GM19238 (cell line): ENCODE data around the gene RBPJ.

ENCODE experiments used
- DNase-seq: peaks from one replicate; pipeline ENCODE4 v3.0.0; 2011; ENCODE audit warnings: low spot score; ENCODE audit not compliant: insufficient read length

RBPJ gene

DNA sequence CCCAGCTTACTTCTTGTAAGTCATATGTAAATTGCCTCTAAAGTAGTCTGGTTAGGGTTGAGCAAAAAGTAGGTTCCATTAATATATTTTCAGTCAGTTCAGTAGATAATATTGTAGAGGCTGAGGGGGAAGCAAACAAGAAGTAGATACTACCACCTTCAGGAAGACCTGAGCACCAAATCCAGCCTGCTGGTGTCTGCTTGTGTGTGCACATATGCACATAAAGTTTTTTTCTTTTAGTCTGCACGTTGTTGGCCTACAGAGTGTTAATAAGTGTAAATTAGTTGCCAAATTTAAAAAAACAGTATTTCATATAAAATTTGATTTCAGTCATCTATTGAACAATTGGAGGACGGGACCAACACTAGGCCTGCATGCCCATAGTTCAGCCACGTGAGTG lies 92.8 kb downstream of the RBPJ start:
- DNase-seq: no peak

DNA sequence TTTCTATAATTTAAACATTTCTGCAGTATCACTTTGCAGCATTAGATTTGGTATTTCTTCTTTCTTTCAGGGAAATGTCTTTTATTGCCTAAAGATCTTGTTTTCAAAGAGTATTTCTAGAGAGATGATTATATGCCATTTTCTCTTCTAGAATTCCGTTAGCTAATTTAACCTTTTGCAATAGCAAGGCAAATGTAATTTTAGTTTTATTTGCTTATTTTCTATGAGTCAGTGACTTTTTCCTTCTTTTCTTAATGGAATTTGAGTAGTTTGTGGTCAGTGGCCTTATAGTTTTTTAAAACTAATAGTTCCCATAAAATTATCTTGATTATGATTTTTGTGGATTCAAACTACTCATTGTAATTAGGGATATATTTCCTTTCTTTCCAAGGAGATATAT lies 97.3 kb downstream of the RBPJ start:
- DNase-seq: no peak

DNA sequence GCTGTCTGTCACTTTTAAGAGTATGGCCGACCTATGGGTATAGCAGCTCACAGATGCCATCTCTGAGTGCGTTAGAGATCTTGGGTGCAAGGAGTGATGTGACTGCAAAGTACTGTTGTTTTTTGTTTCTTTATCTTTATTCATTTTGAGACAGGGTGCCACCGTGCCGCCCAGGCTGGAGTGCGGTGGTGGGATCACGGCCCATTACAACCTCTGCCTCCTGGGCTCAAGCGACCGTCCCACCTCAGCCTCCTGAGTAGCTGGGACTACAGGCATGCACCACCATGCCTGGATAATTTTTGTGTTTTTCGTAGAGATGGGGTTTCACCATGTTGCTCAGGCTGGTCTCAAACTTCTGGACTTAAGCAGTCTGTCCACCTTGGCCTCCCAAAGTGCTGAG lies 98.0 kb downstream of the RBPJ start:
- DNase-seq: no peak

DNA sequence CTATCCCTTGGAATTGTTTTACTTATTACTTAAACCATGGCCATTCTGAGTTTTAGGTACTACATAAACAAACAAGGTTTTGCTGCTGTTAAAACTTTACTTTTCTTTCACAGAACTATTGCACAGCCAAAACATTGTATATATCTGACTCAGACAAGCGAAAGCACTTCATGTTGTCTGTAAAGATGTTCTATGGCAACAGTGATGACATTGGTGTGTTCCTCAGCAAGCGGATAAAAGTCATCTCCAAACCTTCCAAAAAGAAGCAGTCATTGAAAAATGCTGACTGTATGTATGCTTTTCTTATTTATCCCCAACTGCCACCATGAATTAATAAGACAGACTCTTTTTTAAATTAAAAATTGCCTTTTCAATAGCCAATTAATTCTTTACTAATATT lies 99.6 kb downstream of the RBPJ start:
- DNase-seq: no peak

DNA sequence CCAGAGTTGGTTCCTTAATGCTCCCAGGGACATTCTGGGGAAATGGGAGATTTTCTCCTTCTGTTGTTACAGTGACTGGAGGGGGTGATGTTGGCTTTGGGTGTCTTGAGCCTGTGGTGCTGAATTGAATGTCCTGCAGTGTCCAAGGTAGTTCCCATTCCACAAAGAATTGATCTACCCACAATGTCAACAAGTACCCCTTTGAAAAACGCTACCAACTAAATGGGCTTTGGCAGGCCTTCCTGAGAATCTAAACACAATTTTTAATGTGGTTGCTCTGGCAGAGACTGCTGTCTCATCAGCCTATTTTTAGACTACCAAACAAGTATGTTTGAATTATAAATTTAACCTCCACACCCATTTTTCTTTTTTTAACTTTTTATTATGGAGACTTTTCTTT lies 100.1 kb downstream of the RBPJ start:
- DNase-seq: no peak

DNA sequence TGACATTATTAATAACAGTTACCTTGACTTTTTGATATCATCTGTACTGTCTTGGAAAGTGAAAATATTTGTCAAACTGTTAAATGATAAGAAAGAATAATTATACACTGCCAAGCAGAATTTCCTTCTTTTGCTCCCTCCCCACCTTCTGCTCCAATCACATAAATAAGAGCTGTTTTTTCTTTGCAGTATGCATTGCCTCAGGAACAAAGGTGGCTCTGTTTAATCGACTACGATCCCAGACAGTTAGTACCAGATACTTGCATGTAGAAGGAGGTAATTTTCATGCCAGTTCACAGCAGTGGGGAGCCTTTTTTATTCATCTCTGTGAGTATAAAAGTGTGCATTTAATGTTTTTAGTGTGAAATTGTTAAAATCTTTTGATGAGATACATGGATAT lies 103.3 kb downstream of the RBPJ start:
- DNase-seq: no peak

DNA sequence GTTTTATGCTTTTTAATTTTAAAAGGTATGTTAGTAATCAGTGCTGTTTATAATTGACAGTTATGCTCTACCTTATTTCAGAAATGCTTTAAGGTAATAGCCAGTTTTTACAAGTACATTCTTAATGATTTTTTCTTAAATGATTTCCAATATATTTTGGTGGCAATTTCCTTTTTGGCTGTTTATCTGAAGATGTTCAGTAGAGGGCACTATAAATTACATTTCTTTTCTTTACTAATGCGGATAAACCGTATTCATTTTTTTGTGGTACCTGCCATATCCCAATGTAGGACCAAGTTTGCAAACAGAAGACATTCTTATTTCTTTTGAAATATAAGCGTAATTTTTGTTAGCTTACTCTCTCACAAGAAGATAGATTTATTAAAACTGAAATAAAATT lies 104.0 kb downstream of the RBPJ start:
- no peak for DNase-seq

DNA sequence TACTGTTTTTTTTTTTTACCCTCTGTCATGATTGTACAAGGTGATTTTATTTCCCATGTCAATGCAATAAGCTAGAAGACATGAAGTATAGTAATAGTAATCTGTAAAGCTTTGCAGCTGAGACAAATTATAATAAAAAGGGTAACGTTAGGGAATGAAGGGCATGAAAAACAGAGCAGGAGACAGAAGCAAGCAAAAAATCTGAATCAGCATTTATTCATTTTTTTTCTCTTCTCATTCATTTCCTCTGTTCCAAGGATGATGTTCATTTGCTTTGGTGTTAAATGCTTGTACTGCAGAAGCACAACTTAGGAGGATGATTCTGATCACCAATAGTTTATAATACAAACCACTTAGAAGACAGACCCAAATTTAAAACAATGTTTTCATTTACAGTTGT lies 105.1 kb downstream of the RBPJ start:
- DNase-seq: no peak

DNA sequence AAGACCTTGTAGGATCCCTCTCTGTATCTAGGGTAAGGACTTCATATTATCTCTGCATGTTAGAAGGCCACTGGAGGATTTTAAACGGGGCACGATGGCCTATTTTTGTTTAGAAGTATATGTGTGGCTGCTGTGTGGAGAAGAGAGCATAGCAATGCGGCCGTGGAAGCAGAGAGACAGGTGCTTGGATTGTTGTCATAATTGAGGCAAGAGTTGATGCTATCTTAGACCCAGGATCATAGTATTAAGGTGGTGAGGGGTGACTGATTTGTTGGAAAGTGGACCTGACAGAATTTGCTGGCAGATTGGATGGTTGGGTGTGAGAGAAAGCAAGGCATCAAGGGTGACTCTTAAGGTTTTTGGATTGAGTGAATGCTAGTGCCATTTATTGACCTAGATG lies 106.1 kb downstream of the RBPJ start:
- DNase-seq: no peak

DNA sequence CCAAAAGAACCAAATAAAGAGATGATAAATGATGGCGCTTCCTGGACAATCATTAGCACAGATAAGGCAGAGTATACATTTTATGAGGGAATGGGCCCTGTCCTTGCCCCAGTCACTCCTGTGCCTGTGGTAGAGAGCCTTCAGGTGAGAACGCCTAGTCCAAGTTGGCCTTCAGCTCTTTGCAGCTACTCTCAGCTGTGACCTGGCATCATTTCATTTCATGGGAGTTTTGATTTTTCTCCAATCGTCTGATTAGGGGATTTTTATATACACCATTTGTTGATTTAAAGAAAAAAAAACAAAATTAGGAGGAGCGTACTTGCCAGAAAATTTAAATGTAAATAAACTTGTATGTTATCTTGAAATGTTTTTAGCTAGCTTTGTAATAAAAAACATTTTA lies 109.1 kb downstream of the RBPJ start:
- no peak for DNase-seq

DNA sequence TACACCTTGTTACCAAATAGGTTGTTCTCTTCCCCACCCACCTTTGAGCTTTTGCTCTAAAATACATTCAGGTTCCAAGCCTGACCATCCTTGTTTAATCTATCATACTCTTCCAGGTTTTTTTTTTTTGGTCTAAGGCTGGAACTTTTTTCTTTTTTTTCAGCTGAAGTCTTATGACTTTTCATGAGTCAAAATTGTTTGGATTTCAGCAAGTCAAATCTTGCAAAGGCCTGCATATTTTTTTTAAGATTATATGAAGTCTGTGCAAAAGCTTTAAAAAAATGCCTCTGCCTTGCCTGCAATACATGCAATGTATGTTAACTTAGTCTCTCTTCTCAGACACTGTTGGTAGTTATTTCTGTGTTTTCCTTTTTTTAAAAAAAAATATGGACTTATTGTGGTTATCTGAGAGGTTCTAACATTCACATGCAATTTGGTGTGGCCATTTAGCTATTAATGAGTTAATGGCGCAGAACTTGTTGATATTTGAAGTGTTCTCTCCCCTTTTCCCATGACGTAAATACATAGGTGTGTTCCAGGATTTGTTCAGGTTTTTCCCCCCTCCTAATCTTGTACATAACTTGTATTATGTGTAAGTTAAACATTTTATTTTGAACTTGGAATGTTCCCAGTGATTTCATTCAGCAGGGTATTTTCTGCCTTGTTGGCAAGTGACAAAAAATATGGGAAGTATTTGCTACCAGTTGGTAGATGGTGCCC lies 110.8 kb downstream of the RBPJ start:
- no peak for DNase-seq

DNA sequence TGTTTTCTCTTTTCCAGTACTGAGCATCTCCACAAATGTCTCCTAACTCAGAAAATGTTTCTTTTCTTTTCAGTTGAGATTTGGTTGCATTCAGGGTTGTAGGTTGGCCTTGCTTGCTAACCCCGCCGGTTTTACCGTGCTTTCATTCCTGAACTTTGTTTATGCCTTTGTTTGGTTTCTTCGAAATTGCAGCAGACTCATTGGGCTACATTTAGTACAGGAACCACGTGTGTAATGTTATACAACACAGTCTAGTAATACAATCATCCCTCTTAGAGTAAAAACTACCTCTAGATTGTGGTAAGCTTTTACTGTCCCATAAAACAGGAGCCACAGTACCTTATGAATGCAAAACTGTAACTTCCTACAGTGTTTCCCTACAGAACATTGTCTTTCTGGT lies 111.6 kb downstream of the RBPJ start:
- DNase-seq: no peak

DNA sequence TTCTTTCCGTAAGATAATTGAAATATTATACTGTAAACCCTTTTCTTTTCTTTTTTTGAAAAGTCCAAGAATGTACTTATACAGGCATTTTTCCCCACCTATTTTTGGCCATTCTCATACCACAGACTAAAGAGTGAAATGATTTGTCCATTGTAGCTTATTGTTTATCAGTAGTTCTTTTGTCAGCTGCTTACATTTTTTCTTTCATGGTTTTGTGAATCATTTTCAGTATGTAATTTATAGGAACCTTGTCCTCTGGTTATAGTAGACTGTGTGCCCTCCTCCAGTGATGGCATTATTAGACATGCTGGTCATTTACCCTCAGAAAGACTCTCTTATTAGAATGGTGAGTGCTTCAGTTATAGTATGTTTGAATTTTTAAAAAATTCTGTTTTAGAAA lies 112.7 kb downstream of the RBPJ start:
- DNase-seq: no peak

DNA sequence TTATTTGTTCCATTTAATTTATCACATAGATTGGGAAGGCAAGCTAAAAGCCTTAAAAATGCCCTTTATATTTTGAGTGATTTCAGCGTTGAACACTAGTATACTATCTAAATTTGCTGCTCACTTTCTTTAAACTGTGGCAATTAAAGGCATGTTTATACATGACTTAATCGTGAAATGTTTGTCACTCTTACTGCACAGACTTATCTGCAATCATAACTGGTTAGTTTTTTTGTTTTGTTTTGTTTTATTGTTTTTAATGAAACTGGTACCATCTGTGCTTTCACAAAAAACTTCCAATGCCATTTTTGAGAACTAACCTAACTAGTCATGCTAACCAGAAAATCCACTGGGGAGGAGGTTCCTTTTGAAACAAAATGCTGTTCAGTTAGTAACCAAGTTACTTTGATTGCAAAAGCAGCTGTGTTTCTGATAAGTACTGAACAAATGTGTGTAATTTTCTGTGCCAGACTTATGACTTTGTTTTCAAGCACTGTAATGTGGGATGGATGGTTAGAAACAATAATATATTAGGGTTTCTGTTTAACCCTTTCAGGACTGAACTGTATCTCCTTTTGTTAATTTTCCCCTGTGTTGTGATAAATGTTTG lies 113.3 kb downstream of the RBPJ start:
- DNase-seq: no peak

DNA sequence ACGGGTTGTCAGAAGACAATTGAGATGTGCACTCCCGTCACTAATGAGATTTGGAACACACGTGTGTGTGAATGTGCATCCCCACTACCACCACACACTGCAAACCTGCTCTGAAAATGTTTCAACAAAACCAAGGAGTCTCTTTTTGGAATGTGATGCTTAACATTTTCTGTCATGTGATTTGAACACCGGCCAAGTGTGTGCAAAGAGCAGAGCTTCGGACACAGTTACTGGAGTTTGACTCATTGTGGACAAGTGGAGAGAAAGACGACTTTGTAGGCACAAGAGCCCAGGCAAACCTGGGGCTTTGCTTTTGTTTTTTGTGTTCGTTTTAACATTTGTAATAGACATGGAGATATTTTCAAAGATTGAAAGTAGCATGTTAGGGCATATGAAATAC lies 120.3 kb downstream of the RBPJ start:
- no peak for DNase-seq

DNA sequence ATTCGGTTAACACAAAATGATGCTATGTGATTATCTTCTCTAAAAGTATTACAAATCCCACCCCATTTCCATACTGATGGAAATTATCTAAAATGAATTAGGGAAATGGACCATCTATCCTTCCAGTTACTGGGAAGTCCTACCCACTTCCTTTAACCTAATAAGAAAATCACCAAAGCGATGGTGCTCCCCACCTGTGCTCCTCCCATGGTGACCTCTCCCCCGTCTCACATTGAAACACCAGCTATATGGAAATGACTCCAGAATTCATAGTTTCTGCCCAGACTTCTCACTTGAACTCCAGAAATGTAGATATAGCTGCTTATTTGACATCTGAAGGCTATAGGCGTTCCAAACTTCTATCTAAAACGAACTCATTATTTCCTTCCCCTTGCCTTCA lies 121.0 kb downstream of the RBPJ start:
- no peak for DNase-seq

DNA sequence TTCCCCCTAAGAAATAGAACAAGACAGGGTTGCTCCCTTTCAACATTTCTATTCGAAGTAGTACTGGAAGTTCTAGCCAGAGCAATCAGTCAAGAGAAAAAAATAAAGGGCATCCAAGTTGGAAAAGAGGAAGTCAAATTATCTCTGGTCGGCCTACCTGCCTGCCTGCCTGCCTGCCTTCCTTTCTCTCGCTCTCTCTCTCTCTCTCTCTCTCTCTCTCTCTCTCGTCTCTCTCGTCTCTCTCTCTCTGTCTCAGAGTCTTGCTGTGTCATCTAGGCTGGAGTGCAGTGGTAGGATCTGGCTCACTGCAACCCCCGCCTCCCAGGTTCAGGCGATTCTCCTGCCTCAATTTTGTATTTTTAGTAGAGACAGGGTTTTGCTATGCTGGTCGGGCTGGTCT lies 126.6 kb downstream of the RBPJ start:
- DNase-seq: no peak

DNA sequence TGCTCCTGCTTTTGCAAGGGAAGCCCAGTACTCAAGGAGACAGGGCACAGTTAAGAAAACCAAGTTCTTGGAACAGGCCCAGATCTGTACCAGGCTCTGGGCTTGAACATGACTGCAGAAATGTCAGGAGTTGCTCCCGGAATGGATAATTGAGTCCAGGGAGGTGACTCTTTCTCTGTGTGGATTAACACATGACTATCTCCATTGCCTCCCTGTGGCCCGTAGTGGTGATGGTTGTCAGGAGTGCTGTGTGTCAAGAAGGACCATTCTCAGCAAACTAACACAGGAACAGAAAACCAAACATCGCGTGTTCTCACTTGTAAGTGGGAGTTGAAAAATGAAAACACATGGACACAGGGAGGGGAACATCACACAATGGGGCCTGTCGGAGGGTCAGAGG lies 129.6 kb downstream of the RBPJ start:
- no peak for DNase-seq

DNA sequence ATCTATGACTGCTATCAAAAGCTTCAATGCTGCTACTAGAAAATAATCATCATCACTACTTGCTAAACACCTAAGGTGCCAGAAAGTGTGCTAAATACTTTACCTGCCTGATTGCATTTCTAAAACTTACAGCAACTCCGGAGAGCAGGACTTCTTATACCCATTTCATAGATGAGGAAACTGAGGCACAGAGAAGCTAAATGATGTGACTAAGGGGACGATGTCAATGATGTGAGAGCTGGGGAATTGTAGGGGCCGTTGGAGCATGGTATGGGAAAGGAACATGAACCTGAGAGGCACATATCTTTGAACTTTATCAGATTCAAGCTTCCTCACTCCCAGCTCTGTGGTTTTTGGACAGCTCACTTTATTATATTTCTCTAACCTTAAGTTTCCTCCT lies 130.8 kb downstream of the RBPJ start:
- DNase-seq: no peak

DNA sequence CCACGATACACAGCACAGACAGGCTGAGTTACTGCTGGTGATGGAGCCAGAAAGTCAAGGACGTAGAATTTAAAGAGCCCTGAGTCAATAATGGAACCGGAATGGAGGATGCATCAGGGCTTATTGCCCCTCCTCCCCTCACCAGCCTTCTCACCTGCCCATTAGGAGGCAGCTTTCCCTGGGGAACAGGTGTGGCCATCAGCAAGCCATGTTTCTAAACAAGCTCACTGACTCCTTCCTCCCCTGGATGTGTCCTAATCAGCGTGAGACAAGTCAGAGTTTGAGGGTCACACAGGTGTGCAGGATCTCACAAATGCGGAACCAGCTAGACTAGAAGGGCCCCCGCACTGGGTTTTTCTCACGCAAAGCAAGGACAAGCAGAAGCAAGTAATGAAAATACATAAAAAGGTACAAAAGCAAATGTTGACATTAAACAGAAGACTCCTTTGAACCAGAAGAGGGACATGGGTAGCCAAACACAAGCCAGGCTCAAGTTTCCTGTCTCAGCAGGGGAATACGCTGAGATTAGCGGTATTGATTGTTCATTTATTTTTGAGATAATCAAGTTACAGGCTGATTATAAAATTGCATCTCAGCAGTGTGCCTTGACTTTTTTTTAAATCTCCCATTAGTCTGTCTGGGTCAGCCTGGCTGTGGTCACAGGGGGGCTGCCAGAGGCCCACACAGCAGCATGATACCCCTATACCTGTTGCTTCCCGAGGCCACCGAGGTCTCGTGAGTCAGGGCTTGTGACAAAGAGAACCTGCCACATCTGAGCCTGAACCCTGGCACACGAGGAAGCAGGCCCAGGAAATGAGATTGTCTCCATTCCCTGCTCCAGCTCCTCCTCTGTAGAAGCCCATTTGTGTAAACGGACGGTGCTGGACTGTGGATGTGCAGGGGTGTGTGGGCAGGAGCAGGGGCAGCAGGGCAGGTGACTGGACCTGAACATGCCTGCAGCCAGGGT lies 132.0 kb downstream of the RBPJ start:
- DNase-seq: no peak

DNA sequence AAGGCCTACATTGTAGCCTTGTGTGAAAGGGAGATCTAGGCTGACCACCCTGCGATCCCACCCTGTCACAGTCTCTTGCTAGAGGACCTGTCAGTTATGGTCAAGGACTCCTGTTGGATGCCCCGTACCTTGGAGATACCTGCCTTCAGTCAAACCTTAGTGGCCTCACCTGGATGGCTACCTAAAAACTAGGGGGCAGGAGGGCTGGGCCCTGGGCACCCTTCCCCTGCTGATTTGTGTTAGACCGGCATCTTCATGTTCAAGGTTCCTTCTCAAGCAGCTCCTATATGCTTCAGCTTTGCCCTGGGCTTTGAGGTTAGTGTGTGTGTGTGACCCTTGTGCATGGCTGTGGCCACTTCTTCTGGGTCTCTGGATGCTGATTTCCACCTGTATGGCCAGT lies 134.1 kb downstream of the RBPJ start:
- no peak for DNase-seq

DNA sequence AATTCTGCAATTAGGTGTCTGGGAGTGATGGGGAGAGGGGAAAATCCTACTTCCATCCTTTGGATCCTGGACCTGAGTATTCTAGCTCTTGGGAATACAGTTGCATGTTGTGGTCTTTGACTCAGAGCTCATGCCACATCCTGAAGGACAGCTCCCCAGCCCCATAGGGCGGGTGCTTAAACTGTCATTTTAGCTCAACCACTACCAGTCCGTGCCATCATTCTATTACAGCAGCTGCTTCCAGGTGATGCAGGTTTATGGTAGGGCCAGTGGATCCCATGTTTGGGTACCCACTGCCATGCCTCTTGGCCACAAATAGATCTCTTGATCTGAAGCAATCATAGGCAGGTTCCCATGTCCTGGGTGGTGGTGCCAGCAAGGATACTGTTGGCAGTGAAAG lies 134.8 kb downstream of the RBPJ start:
- DNase-seq: no peak
